Measurements from ENCODE around the gene PPP2R1B. TPM values are rescaled to one million over a fixed set of nuclear protein-coding genes. Genes with fewer than 3 reads are reported as not detected.

PPP2R1B gene
- polyA plus RNA-seq, 4 donors = 9.5 to 38.4 (median 14.4) TPM

GRCh38 chr11:111759376-111759775 is 6.8 kb downstream of the PPP2R1B start:
- FAIRE-seq (no peak), DNase-seq (peak in 1 of 2 donors; percentile 60)
- Histone ChIP-seq H3K9me3 (ENCODE audit: control insufficient read depth in 2 of 2, insufficient read depth in 1 of 2, low read depth in 1 of 2, low read length in 1 of 2) (no peaks in the 10 kb centered on the region), H3K27me3 (ENCODE audit: control insufficient read depth in 3 of 3, insufficient read depth in 3 of 3, low read length in 3 of 3) (no peaks in the 10 kb centered on the region), H3K4me1 (ENCODE audit: control insufficient read depth in 3 of 3, insufficient read depth in 2 of 3, low read depth in 1 of 3, low read length in 2 of 3) (peaks cover 2 to 33% (median 4%) of the 10 kb centered on the region in 3 donors), H3K27ac (ENCODE audit: low read depth in 1 of 3, low read length in 2 of 3) (peak overlapping the region in 1 of 3 donors; percentile 76), H3K36me3 (ENCODE audit: control insufficient read depth in 3 of 3, insufficient read depth in 2 of 3, low read depth in 1 of 3, low read length in 3 of 3) (peaks cover 7 to 43% (median 12%) of the 10 kb centered on the region in 3 donors), H3K4me3 (ENCODE audit: low read depth in 1 of 3, low read length in 3 of 3) (no peak overlapping the region)

- 27 to 76% (median 66%) methylated on average over 6 of the region's 6 CpGs for WGBS, 3 donors
- H3K27me3 ChIP-seq (ENCODE audit: control insufficient read depth in 3 of 3, insufficient read depth in 3 of 3, low read length in 3 of 3) = no peaks in the 10 kb centered on the region
- FAIRE-seq (peak; percentile 84), DNase-seq (peak; percentile 56 to 62)
- no peak overlapping the region for H3K4me3 ChIP-seq (ENCODE audit: low read depth in 1 of 3, low read length in 3 of 3)
- H3K36me3 ChIP-seq (ENCODE audit: control insufficient read depth in 3 of 3, insufficient read depth in 2 of 3, low read depth in 1 of 3, low read length in 3 of 3) = peaks cover 12 to 49% (median 15%) of the 10 kb centered on the region in 3 donors
- H3K27ac ChIP-seq (ENCODE audit: low read depth in 1 of 3, low read length in 2 of 3) = peak overlapping the region in 1 of 3 donors; percentile 91
- peaks cover 0 to 24% (median 2%) of the 10 kb centered on the region in 3 donors for H3K4me1 ChIP-seq (ENCODE audit: control insufficient read depth in 3 of 3, insufficient read depth in 2 of 3, low read depth in 1 of 3, low read length in 2 of 3)
- H3K9me3 ChIP-seq (ENCODE audit: control insufficient read depth in 2 of 2, insufficient read depth in 1 of 2, low read depth in 1 of 2, low read length in 1 of 2) = no peaks in the 10 kb centered on the region
Observed at GRCh38 chr11:111756097-111756496, 10.1 kb downstream of the PPP2R1B start.

- no peak overlapping the region for H3K4me3 ChIP-seq (ENCODE audit: low read depth in 1 of 3, low read length in 3 of 3)
- peaks cover 0 to 2% (median 0%) of the 10 kb centered on the region in 3 donors for H3K4me1 ChIP-seq (ENCODE audit: control insufficient read depth in 3 of 3, insufficient read depth in 2 of 3, low read depth in 1 of 3, low read length in 2 of 3)
- H3K27me3 ChIP-seq (ENCODE audit: control insufficient read depth in 3 of 3, insufficient read depth in 3 of 3, low read length in 3 of 3) = no peaks in the 10 kb centered on the region
- H3K9me3 ChIP-seq (ENCODE audit: control insufficient read depth in 2 of 2, insufficient read depth in 1 of 2, low read depth in 1 of 2, low read length in 1 of 2) = no peaks in the 10 kb centered on the region
- no peak for DNase-seq
- FAIRE-seq = no peak
- H3K36me3 ChIP-seq (ENCODE audit: control insufficient read depth in 3 of 3, insufficient read depth in 2 of 3, low read depth in 1 of 3, low read length in 3 of 3) = peaks cover 0 to 50% (median 28%) of the 10 kb centered on the region in 3 donors
- no peak overlapping the region for H3K27ac ChIP-seq (ENCODE audit: low read depth in 1 of 3, low read length in 2 of 3)
Observed at GRCh38 chr11:111749646-111750045, 16.5 kb downstream of the PPP2R1B start.

- DNase-seq = no peak
- FAIRE-seq = no peak
- no peak overlapping the region for H3K27ac ChIP-seq (ENCODE audit: low read depth in 1 of 3, low read length in 2 of 3)
- no peaks in the 10 kb centered on the region for H3K27me3 ChIP-seq (ENCODE audit: control insufficient read depth in 3 of 3, insufficient read depth in 3 of 3, low read length in 3 of 3)
- H3K36me3 ChIP-seq (ENCODE audit: control insufficient read depth in 3 of 3, insufficient read depth in 2 of 3, low read depth in 1 of 3, low read length in 3 of 3) = peaks cover 6 to 46% (median 35%) of the 10 kb centered on the region in 3 donors
- WGBS, 3 donors = 56 to 73% (median 68%) methylated on average over 7 of the region's 7 CpGs
- H3K4me1 ChIP-seq (ENCODE audit: control insufficient read depth in 3 of 3, insufficient read depth in 2 of 3, low read depth in 1 of 3, low read length in 2 of 3) = peaks cover 0 to 2% (median 0%) of the 10 kb centered on the region in 3 donors
- H3K4me3 ChIP-seq (ENCODE audit: low read depth in 1 of 3, low read length in 3 of 3) = no peak overlapping the region
- H3K9me3 ChIP-seq (ENCODE audit: control insufficient read depth in 2 of 2, insufficient read depth in 1 of 2, low read depth in 1 of 2, low read length in 1 of 2) = no peaks in the 10 kb centered on the region
Observed at GRCh38 chr11:111748035-111748804, 18.0 kb downstream of the PPP2R1B start.

- Histone ChIP-seq H3K4me1 (ENCODE audit: control insufficient read depth in 3 of 3, insufficient read depth in 2 of 3, low read depth in 1 of 3, low read length in 2 of 3) (peaks cover 0 to 2% (median under 1%) of the 10 kb centered on the region in 3 donors), H3K4me3 (ENCODE audit: low read depth in 1 of 3, low read length in 3 of 3) (no peak overlapping the region), H3K9me3 (ENCODE audit: control insufficient read depth in 2 of 2, insufficient read depth in 1 of 2, low read depth in 1 of 2, low read length in 1 of 2) (no peaks in the 10 kb centered on the region), H3K27me3 (ENCODE audit: control insufficient read depth in 3 of 3, insufficient read depth in 3 of 3, low read length in 3 of 3) (no peaks in the 10 kb centered on the region), H3K27ac (ENCODE audit: low read depth in 1 of 3, low read length in 2 of 3) (no peak overlapping the region), H3K36me3 (ENCODE audit: control insufficient read depth in 3 of 3, insufficient read depth in 2 of 3, low read depth in 1 of 3, low read length in 3 of 3) (peaks cover 6 to 40% (median 31%) of the 10 kb centered on the region in 3 donors)
- 93 to 96% (median 94%) methylated on average over 6 of the region's 6 CpGs for WGBS, 3 donors
- no peak for DNase-seq
- FAIRE-seq = no peak
Observed at GRCh38 chr11:111745719-111746504, 20.3 kb downstream of the PPP2R1B start.

- WGBS, 3 donors = 97 to 98% (median 98%) methylated on average over 2 of the region's 2 CpGs
Observed at GRCh38 chr11:111743700-111744099, 22.5 kb downstream of the PPP2R1B start.

GRCh38 chr11:111741751-111742150 is 24.4 kb downstream of the PPP2R1B start:
- no peak overlapping the region for H3K4me3 ChIP-seq (ENCODE audit: low read depth in 1 of 3, low read length in 3 of 3)
- no peaks in the 10 kb centered on the region for H3K27me3 ChIP-seq (ENCODE audit: control insufficient read depth in 3 of 3, insufficient read depth in 3 of 3, low read length in 3 of 3)
- H3K27ac ChIP-seq (ENCODE audit: low read depth in 1 of 3, low read length in 2 of 3) = no peak overlapping the region
- H3K4me1 ChIP-seq (ENCODE audit: control insufficient read depth in 3 of 3, insufficient read depth in 2 of 3, low read depth in 1 of 3, low read length in 2 of 3) = peaks cover 0 to 19% (median 0%) of the 10 kb centered on the region in 3 donors
- peaks cover 6 to 31% (median 20%) of the 10 kb centered on the region in 3 donors for H3K36me3 ChIP-seq (ENCODE audit: control insufficient read depth in 3 of 3, insufficient read depth in 2 of 3, low read depth in 1 of 3, low read length in 3 of 3)
- FAIRE-seq (no peak), DNase-seq (no peak)
- no peaks in the 10 kb centered on the region for H3K9me3 ChIP-seq (ENCODE audit: control insufficient read depth in 2 of 2, insufficient read depth in 1 of 2, low read depth in 1 of 2, low read length in 1 of 2)
- 73 to 83% (median 82%) methylated on average over 2 of the region's 2 CpGs for WGBS, 3 donors

More at GRCh38 chr11:111743700-111744099, 22.5 kb downstream of the PPP2R1B start:
- FAIRE-seq (no peak), DNase-seq (no peak)
- Histone ChIP-seq H3K27me3 (ENCODE audit: control insufficient read depth in 3 of 3, insufficient read depth in 3 of 3, low read length in 3 of 3) (no peaks in the 10 kb centered on the region), H3K36me3 (ENCODE audit: control insufficient read depth in 3 of 3, insufficient read depth in 2 of 3, low read depth in 1 of 3, low read length in 3 of 3) (peaks cover 6 to 27% (median 26%) of the 10 kb centered on the region in 3 donors), H3K4me1 (ENCODE audit: control insufficient read depth in 3 of 3, insufficient read depth in 2 of 3, low read depth in 1 of 3, low read length in 2 of 3) (peaks cover 0 to 5% (median 2%) of the 10 kb centered on the region in 3 donors), H3K27ac (ENCODE audit: low read depth in 1 of 3, low read length in 2 of 3) (no peak overlapping the region), H3K9me3 (ENCODE audit: control insufficient read depth in 2 of 2, insufficient read depth in 1 of 2, low read depth in 1 of 2, low read length in 1 of 2) (no peaks in the 10 kb centered on the region), H3K4me3 (ENCODE audit: low read depth in 1 of 3, low read length in 3 of 3) (no peak overlapping the region)

- H3K4me1 ChIP-seq (ENCODE audit: control insufficient read depth in 3 of 3, insufficient read depth in 2 of 3, low read depth in 1 of 3, low read length in 2 of 3) = peaks cover 0 to 33% (median 0%) of the 10 kb centered on the region in 3 donors
- H3K27me3 ChIP-seq (ENCODE audit: control insufficient read depth in 3 of 3, insufficient read depth in 3 of 3, low read length in 3 of 3) = no peaks in the 10 kb centered on the region
- FAIRE-seq (no peak), DNase-seq (no peak)
- H3K4me3 ChIP-seq (ENCODE audit: low read depth in 1 of 3, low read length in 3 of 3) = no peak overlapping the region
- no peaks in the 10 kb centered on the region for H3K9me3 ChIP-seq (ENCODE audit: control insufficient read depth in 2 of 2, insufficient read depth in 1 of 2, low read depth in 1 of 2, low read length in 1 of 2)
- peaks cover 6 to 51% (median 14%) of the 10 kb centered on the region in 3 donors for H3K36me3 ChIP-seq (ENCODE audit: control insufficient read depth in 3 of 3, insufficient read depth in 2 of 3, low read depth in 1 of 3, low read length in 3 of 3)
- 95 to 98% (median 96%) methylated on average over 2 of the region's 2 CpGs for WGBS, 3 donors
- no peak overlapping the region for H3K27ac ChIP-seq (ENCODE audit: low read depth in 1 of 3, low read length in 2 of 3)
Observed at GRCh38 chr11:111739299-111739698, 26.9 kb downstream of the PPP2R1B start.

All from small intestine (tissue), 7 donors.